GM18519 (cell line): ENCODE measurements around the gene AMBP.

Experiments
- ATAC-seq: cut with Tn5 transposase; IDR thresholded peaks from one replicate; pipeline ENCODE4 v1.9.1; 2021; ENCODE audit warnings: mild to moderate bottlenecking, moderate library complexity; ENCODE audit not compliant: unreplicated experiment, low FRiP score

The AMBP gene

GRCh38 chr9:114078021-114078780 is at the start of gene AMBP:
Gene AMBP, minus strand, starts transcription at chr9:114078300. Its CDS starts 91 bp downstream, at chr9:114078209.
- ATAC-seq: no peak

GRCh38 chr9:114126247-114127060 is 48.4 kb upstream of the AMBP start:
- ATAC-seq: no peak

- ATAC-seq: no peak
Measured at GRCh38 chr9:114125476-114126013, 47.4 kb upstream of the AMBP start.

GRCh38 chr9:114124666-114125475 is 46.8 kb upstream of the AMBP start:
- ATAC-seq: no peak

GRCh38 chr9:114124138-114124537 is 46.0 kb upstream of the AMBP start:
- no peak for ATAC-seq

GRCh38 chr9:114123031-114123977 is 45.2 kb upstream of the AMBP start:
- no peak for ATAC-seq

- ATAC-seq: no peak
Measured at GRCh38 chr9:114122136-114123027, 44.3 kb upstream of the AMBP start.

- ATAC-seq: no peak
Measured at GRCh38 chr9:114121227-114122135, 43.4 kb upstream of the AMBP start.

GRCh38 chr9:114120192-114121014 is 42.3 kb upstream of the AMBP start:
- ATAC-seq: no peak

- no peak for ATAC-seq
Measured at GRCh38 chr9:114119242-114120191, 41.4 kb upstream of the AMBP start.

- no peak for ATAC-seq
Measured at GRCh38 chr9:114117996-114118830, 40.1 kb upstream of the AMBP start.

- ATAC-seq: no peak
Measured at GRCh38 chr9:114117614-114117995, 39.5 kb upstream of the AMBP start.

GRCh38 chr9:114116126-114116747 is 38.1 kb upstream of the AMBP start:
- ATAC-seq: no peak

- no peak for ATAC-seq
Measured at GRCh38 chr9:114115654-114116125, 37.6 kb upstream of the AMBP start.
